ENCODE data around the gene SMG9.

The SMG9 gene

DNA sequence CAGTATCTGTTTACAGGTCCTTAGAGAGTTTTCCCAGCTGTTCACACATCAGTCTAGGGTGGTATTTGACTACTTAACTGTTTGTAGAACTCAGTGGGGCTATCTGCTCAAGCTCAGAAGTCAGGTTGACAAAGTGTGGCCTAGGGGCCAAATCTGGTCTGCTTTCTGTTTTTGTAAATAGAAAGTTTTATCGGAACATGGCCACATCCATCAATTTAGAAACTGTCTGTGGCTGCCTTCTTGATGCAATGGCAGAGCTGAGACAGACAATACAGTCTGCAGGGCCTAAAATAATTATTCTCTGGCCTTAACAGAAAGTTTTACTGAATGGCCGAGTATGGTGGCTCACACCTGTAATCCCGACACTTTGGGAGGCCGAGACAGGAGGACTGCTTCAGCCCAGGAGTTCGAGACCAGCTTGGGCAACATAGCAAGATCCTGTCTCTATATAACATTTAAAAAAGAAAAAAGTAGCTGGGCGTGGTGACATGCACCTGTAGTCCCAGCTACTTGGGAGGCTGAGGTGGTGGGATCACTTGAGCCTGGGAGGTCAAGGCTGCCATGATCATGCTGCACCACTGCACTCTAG lies 2.4 kb downstream of the SMG9 start:
- no peak for DNase-seq

DNA sequence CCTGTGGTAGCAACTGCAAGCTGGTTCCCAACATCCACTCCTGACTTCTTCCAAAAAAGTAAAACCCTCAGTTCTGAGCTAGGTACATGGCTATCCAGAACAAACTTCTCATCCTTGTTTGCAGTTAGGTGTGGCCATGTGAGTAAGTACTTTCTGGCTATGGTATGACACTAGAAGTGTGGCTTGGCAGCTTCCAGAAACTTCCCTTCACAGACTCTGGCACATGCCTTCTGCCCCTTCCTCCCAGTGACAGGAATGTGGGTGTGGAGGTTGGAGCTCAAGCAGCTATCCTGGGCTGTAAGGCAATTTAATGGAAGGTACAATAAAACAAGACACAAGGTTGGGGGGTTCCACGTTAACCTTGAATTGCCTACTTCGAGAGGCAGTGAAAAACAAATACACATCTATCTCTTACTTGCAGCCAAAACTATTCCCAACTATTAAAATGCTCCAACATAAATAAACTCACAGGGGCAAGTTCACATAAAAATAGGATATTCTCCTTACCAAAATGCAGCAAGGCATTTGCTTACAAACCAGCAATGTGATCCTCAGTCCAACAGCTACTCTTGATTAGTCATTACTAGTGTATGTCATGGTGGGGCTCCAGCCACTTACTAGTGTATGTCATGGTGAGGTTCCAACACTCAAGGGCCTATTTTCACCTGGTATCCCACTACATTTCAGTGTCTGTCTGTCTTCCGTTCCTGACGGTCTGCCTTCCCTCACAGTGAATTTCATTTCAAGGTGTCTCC lies 3.1 kb downstream of the SMG9 start:
- no peak for DNase-seq

DNA sequence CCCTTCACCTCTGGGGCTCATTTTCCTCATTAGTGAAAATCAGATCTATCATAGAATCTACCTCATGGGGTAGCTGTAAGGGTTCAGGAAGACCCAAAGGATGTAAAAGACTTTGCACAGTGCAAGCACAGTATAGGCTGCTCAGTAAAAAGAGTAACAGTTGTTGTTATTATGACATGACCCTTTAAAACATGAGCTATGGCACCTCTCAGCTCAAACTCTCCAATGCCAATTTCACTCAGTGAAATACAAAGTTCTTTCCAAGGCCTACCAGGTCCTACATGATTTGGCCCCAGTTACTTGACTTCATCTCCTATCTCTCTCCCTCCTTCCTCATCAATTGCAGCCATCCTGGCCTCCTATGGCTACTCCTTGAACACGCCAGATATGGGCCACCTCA lies 4.9 kb downstream of the SMG9 start:
- DNase-seq = no peak

DNA sequence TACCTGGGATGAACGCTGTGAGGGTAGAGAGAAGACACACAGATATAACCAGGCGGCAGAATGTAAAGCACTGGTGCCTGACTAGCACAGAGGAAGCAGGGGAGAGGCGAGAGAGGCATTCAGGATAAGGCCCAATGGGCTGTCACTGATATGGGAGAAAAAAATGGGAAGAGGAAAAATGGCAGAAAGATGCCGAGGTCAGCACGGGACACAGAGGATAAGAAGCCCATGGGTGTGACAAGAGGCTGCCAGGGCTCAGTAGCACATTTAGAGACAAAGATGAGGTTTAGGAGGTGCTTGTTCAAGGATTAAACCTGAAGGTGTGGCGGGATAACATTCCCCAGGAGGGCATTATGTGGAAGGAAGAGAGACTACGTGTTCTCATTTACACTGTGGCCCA lies 5.6 kb downstream of the SMG9 start:
- DNase-seq = no peak

DNA sequence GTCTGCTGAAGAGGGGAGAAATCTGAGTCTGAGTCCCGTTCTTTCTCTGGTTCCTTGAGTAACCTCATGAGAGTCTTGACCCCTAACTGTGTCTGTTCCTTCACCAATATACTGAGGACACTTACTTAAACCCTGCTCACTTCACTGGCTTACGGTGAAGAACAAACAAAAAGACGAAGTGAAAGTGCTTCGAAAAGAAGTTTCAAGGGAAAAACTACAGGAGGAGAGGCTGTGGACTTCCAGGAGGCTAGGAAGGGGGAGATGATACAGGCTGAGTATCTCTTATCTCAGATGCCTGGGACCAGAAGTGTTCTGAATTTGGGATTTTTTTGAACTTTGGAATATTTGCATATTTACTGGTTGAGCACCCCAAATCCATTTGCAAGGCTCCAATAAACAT lies 6.1 kb downstream of the SMG9 start:
- no peak for DNase-seq

DNA sequence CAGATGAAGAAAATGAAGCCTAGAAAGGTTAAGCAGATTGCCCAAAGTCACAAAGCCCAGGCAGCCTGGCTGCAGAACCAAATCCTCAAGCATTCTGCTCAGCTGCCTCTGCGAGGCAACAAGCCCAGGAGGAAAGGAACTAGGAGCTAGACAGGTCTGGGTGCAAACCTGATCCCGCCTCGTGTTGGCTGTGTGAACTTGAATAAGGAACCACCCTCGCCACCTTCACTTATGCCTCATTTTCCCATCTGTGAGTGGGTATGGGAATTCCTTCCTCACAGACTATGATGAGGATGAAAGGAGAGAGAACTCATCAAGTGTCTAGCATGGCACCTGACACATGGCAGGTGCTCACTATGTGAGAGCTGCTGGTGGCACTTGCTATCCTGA lies 6.6 kb downstream of the SMG9 start:
- DNase-seq = no peak

DNA sequence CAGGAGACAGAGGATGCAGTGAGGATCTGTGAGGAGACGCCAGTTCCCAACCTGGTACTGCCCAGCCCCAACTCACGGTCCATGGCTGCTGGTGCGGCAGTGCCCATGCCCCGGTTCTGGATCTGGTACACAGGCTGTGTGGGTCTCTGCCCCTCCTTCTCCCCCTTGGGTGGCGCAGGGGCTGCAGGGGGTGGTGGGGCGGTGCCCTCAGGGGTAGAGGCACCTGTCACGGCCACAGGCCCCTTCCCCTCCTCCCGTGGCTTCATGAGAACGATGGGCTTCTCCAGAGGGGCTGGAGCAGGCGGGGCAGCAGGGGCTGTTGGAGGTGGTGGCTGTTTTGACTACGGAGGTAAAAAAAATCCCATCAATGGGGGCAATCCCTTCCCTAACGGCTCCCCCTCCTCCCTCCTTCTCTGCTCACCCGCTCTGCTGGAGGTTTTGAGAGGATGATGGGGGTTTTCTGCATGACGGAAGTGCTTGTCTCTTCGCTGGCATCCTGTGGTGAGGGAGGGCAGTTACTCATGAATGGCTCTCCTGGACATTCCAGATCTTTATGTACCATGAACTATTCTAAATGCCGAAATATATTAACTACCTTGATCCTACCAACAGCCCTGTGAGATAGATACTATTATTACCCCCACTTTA lies 7.1 kb downstream of the SMG9 start:
- DNase-seq = no peak

DNA sequence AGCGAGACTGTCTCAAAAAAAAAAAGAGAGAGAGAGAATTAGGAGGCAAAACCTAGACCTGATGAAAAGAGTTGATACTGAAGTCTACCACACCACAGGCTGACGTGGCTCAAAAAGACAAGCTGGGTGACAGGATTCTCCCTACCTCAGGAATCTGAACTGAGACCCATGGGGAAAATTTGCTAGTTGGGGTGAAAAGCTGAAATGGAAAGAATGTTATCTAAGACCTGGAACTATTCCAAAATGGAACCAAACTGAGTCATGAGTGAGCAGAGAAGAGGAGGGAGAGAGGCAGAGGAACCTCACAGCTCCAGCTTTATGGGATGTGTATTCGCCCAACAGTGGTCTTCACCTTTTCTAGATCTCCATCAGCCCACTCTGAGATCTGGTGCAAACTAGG lies 11.7 kb downstream of the SMG9 start:
- no peak for DNase-seq

DNA sequence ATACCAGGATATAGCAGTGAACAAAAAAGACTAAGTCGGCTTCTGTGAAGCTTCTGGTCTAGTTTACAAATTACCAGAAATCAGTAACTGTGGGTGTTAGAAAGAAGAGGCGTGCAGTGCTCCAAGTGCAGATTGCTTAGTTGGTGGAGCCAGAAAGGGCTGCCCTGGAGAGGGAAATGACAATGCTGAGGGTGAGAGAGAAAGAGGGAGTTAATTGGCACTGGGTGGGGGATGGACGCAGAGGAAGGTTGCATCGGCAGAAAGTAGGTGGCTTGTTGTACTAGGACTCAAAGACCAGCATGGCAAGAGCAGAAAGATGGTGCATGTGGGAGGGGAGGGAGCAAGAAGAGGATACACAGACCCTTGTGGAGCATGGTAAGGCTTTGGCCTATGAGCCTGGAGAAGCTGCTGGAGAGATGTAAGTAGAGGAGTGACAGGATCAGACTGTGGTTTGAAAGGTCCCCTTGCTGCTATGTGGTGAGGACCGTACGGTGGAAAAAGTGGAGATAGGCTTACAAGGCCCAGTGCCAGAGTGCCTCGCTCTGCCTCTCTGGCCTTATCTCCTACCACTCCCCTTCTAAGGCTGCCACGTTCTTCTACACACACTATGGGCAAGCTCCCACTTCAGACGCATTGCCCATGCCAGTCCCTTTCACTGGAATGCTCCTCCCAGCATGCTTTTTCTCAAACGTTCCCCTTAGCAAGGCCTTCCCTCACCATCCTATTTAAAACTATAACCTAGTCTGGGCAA lies 13.5 kb downstream of the SMG9 start:
- no peak for DNase-seq

DNA sequence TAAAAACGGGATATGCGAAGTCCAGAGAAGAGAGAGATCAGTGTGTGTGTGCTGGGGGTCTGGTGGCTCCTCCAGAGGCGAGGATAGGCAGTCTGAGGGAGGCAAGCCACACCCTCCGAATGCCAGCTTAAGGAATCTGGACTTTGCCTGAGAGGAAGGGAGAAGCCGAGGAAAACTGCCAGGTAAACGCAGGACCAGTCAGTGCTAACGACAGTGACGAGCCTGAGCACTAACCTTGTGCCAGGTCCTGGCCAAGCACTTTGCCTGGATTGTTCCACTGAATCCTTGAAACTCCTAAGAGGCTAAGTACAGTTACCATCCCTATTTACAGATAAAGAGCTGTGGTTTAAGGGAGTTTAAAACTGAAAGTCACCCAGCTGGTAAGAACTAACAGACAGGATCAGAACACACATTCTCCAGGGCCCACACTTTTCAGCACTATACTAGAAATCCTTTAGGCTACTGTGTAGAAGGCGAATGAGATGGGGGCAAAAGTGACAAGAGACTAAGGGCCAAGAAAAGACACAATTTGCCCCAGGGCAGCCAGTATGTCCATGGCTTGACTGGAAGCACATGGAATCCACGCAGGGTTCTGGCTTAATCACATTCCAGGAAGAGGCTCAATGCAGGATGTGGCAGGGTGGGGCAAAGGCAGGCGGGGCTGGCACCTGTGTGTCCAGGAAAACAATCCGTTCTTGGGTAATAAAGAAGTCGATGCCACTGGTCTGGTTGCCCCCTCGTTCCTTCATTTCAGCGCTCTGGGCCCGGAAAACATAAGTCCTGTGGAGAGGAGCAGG lies 15.1 kb downstream of the SMG9 start:
- no peak for DNase-seq

DNA sequence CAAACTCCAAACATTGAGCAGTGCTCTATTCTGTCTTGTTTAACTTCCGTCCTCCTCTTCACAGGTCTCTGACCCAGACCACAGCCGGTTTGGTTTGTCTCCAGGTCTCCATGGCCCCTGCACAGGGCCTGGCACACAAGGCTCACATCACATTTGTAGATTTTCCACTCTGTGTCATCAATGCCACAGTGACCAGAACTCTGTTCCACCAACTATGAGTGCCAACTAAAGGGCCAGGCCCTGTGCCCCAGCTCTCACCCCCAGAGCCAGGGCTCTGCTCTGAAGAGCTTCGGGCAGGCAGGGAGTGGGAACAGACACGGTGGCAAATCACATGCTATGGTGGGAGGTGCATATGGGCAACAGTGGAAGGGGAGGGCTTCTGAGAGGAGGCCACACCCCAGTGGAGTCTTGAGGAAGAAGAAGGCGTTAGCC lies 16.0 kb downstream of the SMG9 start:
- no peak for DNase-seq

DNA sequence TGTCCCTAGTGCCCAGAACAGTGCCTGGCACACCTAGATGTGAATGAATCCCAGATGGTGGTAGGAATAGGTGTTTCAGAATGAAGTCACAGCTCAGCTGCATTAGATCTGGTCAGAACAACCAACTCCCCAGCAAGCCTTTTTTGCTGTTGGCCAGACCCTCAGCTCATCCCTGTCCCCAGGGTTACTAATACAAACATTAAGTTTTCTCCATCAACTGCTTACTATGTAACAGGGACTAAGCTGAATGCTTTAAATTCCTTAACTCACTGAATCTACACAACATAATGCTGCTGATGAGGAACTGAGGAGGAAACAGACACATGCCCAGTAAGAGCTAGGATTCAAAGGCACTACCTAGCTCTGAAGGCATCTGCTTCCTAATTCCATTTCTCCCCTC lies 18.8 kb downstream of the SMG9 start:
- DNase-seq = no peak

DNA sequence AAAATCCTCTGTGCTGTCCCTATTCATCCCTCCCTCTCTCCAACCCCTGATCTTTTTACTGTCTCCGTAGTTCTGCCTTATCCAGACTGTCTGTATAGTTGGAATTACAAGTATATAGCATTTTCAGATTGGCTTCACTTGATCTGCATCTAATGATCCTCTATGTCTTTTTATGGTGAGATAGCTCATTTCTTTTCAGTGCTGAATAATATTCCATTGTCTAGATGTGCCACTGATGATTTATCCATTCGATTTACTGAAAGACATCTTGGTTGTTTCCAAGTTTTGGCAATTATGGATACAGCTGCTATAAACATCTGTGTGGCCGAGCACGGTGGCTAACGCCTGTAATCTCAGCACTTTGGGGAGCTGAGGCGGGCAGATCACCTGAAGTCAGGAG lies 19.7 kb downstream of the SMG9 start:
- DNase-seq = no peak

DNA sequence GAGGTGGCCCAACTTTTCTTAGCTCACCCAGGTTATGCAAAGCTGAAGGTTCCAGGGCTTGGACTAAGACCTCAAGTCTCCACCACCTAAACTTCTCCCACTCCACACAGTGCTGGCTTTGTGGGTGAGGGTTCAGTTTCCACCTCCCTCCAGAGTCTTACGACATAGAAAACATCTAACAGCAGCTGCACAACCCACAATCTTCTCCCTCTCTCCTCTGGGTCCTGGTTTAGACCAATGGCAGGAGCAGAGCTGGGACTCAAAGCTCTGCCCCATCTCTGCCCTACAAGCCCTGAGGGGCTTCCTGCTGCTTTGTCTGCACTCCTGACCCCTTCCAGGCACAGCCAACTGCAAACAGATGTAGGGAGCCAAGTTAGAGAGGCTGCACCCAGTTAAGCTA lies 22.9 kb downstream of the SMG9 start:
- DNase-seq = no peak

DNA sequence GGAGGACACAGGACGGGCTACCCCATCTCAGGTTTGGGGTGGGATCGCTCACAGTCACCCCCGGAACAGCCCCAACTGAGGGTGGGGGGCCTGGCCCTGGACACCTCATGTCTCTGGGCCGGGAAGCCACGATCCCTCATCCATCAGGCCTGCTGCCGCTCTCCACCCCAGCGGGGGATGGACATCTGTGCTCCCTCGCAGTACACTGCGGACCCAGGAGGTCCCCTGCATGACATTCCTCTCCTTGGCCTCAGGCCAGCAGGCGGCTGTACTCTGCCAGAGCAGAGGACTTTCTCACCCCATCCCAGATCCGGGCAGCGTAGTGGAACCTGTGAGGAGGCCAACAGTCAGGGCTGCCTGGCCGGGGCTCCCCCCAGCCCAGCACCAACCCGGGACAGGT lies 23.4 kb downstream of the SMG9 start:
- no peak for DNase-seq

DNA sequence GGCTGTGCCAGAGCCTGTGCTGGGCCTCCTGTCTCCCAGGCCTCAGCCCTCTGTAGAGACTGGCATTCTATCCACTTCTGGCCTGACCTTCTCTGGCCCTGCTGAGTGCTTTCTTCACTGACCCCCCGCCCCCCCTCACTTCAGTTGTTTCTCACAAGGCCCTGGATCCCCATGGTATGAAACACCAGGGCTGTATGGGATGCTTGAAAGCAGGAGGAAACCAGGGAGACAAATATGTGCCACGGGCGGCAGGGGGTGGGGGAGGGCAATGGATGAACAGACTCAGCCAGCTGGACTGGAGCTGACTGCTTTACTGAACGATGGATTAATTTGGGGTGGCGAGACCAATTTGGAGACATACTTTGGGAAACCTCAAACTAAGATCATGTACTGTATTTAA lies 24.8 kb downstream of the SMG9 start:
- no peak for DNase-seq

DNA sequence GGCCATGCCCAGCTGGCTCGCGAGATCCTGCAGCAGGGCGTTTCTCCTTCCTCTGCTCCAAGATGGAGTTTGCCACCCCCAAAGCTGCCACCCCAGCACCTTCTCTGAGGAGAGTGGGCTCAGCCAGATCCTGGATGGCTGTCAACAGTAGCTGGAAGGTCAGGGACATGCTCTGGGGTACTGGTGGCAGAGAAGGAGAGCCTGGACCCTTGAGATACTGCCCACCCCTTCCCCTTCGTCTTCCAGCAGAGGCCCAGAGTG lies 27.2 kb downstream of the SMG9 start:
- DNase-seq = no peak

DNA sequence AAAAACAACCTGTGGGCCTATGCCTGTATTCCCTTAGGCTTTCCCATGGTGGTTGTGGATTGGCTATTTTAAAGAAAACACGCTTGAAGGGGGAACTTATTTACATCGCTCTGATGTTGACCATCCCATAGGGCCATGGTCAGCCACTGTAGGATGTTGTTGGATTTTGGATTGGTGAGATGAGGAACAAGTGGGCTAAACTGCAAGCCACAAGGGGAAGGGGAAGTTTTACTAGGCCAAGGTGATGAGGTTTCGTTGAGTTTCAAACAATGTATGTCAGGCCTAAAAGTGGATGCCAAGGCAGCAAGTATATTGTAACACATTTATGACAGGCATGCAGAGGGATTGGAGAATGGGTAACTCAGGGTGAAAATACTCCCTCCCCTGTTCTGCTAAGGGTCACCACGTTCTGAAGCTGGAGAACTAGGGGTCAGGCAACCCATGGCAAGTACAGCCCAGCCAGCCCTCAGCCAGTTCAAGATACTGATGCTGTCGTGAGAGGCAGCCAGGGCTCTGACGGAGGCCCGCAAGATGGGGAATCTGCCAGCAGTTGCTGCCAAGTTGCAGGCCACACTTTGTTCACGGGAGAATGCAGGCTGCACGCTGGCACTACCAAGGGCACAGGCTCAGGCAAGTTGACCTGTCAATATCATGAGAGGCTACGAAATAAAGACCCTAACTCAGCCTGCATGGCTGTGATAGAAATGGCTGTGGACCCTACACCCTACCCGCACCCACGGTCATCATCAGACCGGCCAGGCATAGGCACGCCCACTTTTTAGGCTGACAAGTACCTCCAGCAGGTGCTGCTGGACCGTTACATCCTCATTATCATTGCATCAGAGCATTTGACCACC lies 27.8 kb downstream of the SMG9 start:
- no peak for DNase-seq

DNA sequence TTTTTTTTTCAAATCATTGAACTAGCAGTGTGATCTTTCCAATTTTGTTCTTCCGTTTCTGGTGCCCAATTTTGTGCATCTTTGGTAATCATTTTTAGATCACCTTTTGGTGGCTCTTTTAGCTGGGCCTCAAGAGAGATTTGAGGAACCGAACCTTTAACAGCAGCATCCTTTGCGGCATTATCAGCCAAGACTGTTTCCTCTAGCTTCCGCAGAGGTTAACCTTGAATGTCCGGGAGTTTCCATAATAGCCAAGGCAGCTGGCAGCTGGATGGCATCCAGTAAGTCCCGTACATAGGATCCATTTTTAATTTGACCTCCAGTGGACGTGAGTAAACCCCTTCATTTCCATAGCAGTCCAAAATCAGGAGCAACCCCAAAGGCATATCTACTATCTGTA lies 29.3 kb downstream of the SMG9 start:
- DNase-seq = no peak

DNA sequence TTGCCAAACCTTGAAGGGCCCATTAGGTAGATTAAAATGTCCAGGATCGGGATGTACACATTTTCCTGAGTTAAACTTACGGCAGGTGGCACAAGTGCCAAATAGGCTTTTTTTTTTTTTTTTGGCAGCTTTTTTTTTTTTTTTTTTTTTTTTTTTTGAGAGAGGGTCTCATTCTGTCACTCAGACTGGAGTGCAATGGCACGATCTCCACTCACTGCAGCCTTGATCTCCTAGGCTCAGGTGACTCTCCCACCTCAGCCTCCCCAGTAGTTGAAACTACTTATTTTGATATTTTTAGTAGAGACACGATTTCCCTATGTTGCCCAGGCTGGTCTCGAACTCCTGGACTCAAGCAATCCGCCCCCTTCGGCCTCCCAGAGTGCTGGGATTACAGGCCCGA lies 29.9 kb downstream of the SMG9 start:
- DNase-seq = no peak

DNA sequence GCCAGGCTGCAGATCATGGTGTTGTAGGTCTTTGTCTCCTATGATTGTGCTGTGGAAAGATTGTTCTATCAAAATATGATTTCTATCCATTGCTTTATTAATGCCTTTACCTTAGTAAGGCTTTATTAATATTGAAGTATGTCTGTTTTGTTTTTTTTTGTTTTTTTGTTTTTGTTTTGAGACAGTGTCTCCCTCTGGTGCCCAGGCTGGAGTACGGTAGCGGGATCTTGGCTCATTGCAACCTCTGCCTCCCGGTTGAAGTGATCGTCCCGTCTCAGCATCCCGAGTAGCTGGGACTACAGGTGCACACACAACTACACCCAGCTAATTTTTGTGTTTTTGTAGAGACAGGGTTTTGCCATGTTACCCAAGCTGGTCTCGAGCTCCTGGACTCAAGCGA lies 31.2 kb downstream of the SMG9 start:
- no peak for DNase-seq

DNA sequence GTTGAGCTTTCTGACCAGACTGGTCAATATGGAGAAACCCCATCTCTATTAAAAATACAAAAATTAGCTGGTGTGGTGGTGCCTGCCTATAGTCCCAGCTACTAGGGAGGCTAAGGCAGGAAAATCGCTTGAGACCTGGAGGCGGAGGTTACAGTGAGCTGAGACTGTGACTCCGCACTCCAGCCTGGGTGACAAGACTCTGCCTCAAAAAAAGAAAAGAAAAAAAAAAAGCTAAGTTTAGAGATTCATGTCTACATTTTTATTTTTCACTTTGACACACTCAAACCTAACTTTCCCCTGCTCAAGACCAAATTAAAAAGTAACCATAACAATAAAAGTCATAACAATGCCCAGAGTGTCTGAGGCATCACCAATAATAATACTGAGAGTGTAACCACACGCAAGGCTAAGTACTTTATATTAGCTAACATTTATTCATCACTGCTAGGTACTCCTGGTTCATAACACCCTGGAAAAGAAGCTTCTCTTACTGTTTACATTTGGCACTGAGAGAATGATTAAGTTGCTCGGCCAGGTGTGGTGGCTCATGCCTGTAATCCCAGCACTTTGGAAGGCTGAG lies 33.2 kb downstream of the SMG9 start:
- DNase-seq = no peak
